Suprapubic skin (tissue), 4 donors: ENCODE results near the gene SIN3A.

Experiments
- POLR2A ChIP-seq, 2 donors: fragments of 450-650 bp; IDR thresholded peaks; one replicate each; pipeline ENCODE4 v1.6.1; 2017; ENCODE audit warnings: antibody characterized with exemption in 2 of 2, mild to moderate bottlenecking in 2 of 2, moderate library complexity in 2 of 2
- POLR2AphosphoS5 ChIP-seq, 3 donors: sonication (generic); formaldehyde crosslinking; IDR thresholded peaks; one replicate each; pipeline ENCODE4 v1.6.1; 2017; ENCODE audit warnings: antibody characterized with exemption in 3 of 3
- TF ChIP-seq, protein P1 (sequence below), 2 donors: fragments of 200-600 bp in 1 of 2; fragments of 450-650 bp in 1 of 2; sonication (generic) in 1 of 2; IDR thresholded peaks; one replicate each; pipeline ENCODE4 v1.5.1; 2016 to 2019; ENCODE audit warnings: antibody characterized with exemption in 2 of 2, mild to moderate bottlenecking in 1 of 2, moderate library complexity in 1 of 2

DNA sequence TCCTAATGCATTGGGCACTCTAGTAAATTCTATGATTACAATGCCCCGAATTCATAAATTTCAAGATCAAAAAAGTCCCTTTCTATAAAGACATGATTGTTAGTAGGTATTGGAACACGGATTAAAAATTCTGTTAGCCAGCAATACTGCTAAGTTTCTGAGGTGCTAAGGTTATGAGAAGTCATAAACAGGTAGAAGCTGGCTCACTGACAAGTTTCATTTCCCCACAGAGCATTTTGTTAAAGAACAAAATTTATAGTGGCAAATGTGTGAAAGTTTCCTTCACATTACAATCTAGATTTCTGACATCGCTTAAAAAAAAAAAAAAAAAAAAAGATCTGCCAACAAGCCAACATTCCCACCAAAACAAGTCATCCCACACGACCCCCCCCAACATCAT is 70.7 kb downstream of the SIN3A start:
- TF ChIP-seq POLR2A (IDR thresholded peaks at IDR 0.05) (no peak), POLR2AphosphoS5 (IDR thresholded peaks at IDR 0.05) (no peak)
- TF ChIP-seq, protein P1, sequence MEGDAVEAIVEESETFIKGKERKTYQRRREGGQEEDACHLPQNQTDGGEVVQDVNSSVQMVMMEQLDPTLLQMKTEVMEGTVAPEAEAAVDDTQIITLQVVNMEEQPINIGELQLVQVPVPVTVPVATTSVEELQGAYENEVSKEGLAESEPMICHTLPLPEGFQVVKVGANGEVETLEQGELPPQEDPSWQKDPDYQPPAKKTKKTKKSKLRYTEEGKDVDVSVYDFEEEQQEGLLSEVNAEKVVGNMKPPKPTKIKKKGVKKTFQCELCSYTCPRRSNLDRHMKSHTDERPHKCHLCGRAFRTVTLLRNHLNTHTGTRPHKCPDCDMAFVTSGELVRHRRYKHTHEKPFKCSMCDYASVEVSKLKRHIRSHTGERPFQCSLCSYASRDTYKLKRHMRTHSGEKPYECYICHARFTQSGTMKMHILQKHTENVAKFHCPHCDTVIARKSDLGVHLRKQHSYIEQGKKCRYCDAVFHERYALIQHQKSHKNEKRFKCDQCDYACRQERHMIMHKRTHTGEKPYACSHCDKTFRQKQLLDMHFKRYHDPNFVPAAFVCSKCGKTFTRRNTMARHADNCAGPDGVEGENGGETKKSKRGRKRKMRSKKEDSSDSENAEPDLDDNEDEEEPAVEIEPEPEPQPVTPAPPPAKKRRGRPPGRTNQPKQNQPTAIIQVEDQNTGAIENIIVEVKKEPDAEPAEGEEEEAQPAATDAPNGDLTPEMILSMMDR (IDR thresholded peaks at IDR 0.05): no peak
